Activated CD4-positive, alpha-beta memory T cell treated with anti-CD3 and anti-CD28 coated beads for 36 hours (primary cell): ENCODE data around the gene CHMP3. TPM values are rescaled to one million over a fixed set of nuclear protein-coding genes. Genes with fewer than 3 reads are reported as not detected.
A peak's percentile ranks its signal among the peaks of the same experiment; 100 is the strongest.

Experiments used
- CTCF ChIA-PET: fragments of 350-600 bp; sonication (Branson Sonifier 250); formaldehyde crosslinking; loops from one replicate; lab custom pipeline; 2021; ENCODE audit warnings: antibody characterized with exemption, inconsistent platforms; lab: Charles Lee
- POLR2A ChIA-PET: fragments of 350-600 bp; sonication (Branson Sonifier 250); formaldehyde crosslinking; loops from one replicate; lab custom pipeline; 2021; ENCODE audit warnings: antibody characterized with exemption; lab: Charles Lee
- DNase-seq: peaks from one replicate; pipeline ENCODE4 v3.0.0-alpha.2; 2020
- H3K27ac Mint-ChIP-seq: one replicate; pipeline ENCODE4 v1.8.0; 2021; ENCODE audit warnings: mixed read lengths
- H3K27me3 Mint-ChIP-seq: one replicate; pipeline ENCODE4 v1.8.0; 2021; ENCODE audit warnings: mixed read lengths
- H3K36me3 Mint-ChIP-seq: one replicate; pipeline ENCODE4 v1.8.0; 2021; ENCODE audit warnings: mixed read lengths
- H3K4me1 Mint-ChIP-seq: one replicate; pipeline ENCODE4 v1.8.0; 2021; ENCODE audit warnings: low read depth, mixed read lengths
- H3K4me3 Mint-ChIP-seq: one replicate; pipeline ENCODE4 v1.8.0; 2021; ENCODE audit warnings: mild to moderate bottlenecking, mixed read lengths
- H3K9me3 Mint-ChIP-seq: one replicate; pipeline ENCODE4 v1.8.0; 2021; ENCODE audit warnings: mixed read lengths
- intact Hi-C: fragments of 100-400 bp; cut with micrococcal nuclease; formaldehyde crosslinking; loops from one replicate; pipeline ENCODE4 v1.15.1; 2023
- total RNA-seq, 2 experiments: library from RNA; stranded (reverse); gene quantifications; one replicate each; pipeline ENCODE4 v1.2.3, GENCODE V29; 2021

The CHMP3 gene
- total RNA-seq, 2 experiments from 2014 or later: 36.5 to 38.6 TPM

GRCh38 chr2:86521922-86522321 lies 41.3 kb downstream of the CHMP3 start:
- no peaks in the 10 kb centered on the region for H3K4me1 Mint-ChIP-seq
- H3K27me3 Mint-ChIP-seq: no peaks in the 10 kb centered on the region
- CTCF ChIA-PET: no interaction called here
- H3K27ac Mint-ChIP-seq: no peak overlapping the region
- DNase-seq: no peak
- POLR2A ChIA-PET: no interaction called here
- H3K4me3 Mint-ChIP-seq: no peak overlapping the region
- H3K36me3 Mint-ChIP-seq: peaks cover 12% of the 10 kb centered on the region
- H3K9me3 Mint-ChIP-seq: no peaks in the 10 kb centered on the region
- intact Hi-C loops: no loop called here

DNA sequence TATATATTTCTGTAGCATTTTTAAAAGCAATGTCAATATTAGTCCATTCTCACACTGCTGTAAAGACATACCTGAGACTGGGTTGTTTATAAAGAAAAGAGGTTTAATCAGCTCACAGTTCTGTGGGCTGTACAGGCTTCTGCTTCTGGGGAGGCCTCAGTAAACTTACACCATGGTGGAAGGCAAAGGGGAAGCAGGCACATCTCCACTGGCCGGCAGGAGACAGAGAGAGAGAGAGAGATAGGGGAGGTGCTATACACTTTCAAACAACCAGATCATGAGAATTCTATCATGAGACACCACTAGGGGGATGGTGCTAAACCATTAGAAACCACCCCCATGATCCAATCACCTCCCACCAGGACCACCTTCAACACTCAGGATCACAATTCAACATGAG lies 43.1 kb downstream of the CHMP3 start:
- Mint-ChIP-seq H3K9me3 (no peaks in the 10 kb centered on the region), H3K27me3 (no peaks in the 10 kb centered on the region), H3K27ac (no peak overlapping the region), H3K4me1 (no peaks in the 10 kb centered on the region), H3K36me3 (peaks cover 5% of the 10 kb centered on the region), H3K4me3 (no peak overlapping the region)
- POLR2A ChIA-PET: no interaction called here
- intact Hi-C loops: no loop called here
- CTCF ChIA-PET: no interaction called here
- DNase-seq: peak; percentile 18

DNA sequence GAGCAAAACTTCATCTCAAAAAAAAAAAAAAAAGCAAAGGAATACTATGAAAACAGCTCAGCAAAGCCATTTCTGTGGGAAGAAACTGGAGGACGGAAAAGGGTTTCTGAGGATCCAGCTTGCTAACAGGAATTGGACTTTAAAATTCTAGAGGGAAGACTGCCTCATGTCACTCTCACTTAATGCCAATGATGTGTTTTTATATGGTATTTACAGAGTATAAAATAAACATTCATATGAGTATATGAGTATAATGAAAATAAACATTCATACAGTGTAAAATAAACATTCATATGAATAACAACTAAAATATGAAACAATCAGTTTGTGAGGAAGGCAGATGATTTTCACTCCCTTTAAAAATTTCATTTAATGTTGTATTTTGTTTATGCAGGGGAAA lies 43.9 kb downstream of the CHMP3 start:
- no peak for DNase-seq
- no peaks in the 10 kb centered on the region for H3K4me1 Mint-ChIP-seq
- H3K27me3 Mint-ChIP-seq: no peaks in the 10 kb centered on the region
- H3K9me3 Mint-ChIP-seq: no peaks in the 10 kb centered on the region
- ChIA-PET CTCF (no interaction called here), POLR2A (no interaction called here)
- H3K27ac Mint-ChIP-seq: no peak overlapping the region
- intact Hi-C loops: no loop called here
- H3K36me3 Mint-ChIP-seq: peaks cover 5% of the 10 kb centered on the region
- no peak overlapping the region for H3K4me3 Mint-ChIP-seq

GRCh38 chr2:86518481-86518880 lies 44.8 kb downstream of the CHMP3 start:
- POLR2A ChIA-PET: no interaction called here
- Mint-ChIP-seq H3K27ac (no peak overlapping the region), H3K36me3 (peaks cover 5% of the 10 kb centered on the region)

DNA sequence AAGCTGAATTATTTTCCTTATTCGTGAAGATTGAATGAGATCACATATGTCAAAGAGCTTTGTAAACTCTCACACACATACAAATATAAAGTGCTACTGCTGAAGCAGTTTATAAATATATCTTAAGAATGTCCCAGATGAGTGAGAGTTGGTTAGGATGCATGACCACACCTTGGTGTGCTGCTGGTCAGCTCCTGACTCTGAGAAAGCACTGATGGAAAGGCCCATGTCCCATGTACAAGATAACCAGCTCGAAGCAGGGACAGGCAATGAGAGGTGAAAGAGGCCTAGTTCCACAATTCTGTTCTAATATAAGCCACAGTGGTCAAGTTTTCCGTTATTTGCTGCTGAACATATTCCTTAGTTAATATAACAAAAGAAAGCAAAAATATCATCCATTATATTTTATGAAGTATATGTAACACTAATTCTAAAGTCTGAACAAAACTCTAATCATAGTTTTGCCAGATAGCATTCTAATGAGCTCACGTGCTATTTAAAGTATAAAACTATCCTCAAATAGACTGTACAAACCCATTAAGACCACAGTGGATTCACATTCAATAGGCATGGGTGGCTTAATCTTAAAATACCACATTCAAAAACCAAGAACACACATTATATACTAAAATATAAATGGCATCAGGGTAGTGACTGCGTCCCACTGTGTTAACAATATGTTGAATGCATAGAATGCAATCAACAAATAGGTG lies 49.1 kb downstream of the CHMP3 start:
- CTCF ChIA-PET: no interaction called here
- Mint-ChIP-seq H3K36me3 (peaks cover 13% of the 10 kb centered on the region), H3K9me3 (no peaks in the 10 kb centered on the region), H3K27me3 (no peaks in the 10 kb centered on the region), H3K4me1 (no peaks in the 10 kb centered on the region), H3K4me3 (no peak overlapping the region), H3K27ac (no peak overlapping the region)
- intact Hi-C loops: no loop called here
- no peak for DNase-seq
- POLR2A ChIA-PET: no interaction called here

More at GRCh38 chr2:86518481-86518880, 44.8 kb downstream of the CHMP3 start:
- DNase-seq: peak; percentile 37
- H3K9me3 Mint-ChIP-seq: no peaks in the 10 kb centered on the region
- no peaks in the 10 kb centered on the region for H3K27me3 Mint-ChIP-seq
- CTCF ChIA-PET: interaction anchor here (0.9 to 1.2 kb wide), 4 partner anchors 12 to 103 kb away, joined by 3 read pairs; no protein-coding TSS in a partner anchor
- no peaks in the 10 kb centered on the region for H3K4me1 Mint-ChIP-seq
- H3K4me3 Mint-ChIP-seq: no peak overlapping the region
- intact Hi-C loops: no loop called here

GRCh38 chr2:86512892-86513291 lies 50.4 kb downstream of the CHMP3 start:
- Mint-ChIP-seq H3K27me3 (no peaks in the 10 kb centered on the region), H3K4me3 (no peak overlapping the region), H3K4me1 (no peaks in the 10 kb centered on the region), H3K36me3 (peaks cover 16% of the 10 kb centered on the region), H3K9me3 (no peaks in the 10 kb centered on the region), H3K27ac (no peak overlapping the region)
- intact Hi-C loops: no loop called here
- POLR2A ChIA-PET: no interaction called here
- CTCF ChIA-PET: no interaction called here
- no peak for DNase-seq

DNA sequence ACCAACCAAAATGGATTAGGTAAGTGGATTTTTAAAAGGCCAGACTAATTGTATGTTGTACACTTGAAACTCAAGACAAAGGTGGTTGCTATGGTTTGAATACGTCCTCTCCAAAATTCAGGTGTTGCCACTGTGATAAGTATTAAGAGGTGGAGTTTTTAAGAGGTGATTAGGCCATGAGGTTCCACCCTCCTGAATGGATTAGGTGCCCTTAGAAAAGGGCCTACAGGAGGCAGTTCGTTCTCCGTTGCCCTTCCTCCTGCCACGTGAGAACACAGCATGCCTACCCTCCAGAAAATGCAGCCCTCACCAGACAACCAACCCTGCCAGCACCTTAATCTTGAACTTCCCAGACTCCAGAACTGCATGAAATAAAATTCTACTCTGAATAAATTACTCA lies 51.2 kb downstream of the CHMP3 start:
- POLR2A ChIA-PET: no interaction called here
- H3K9me3 Mint-ChIP-seq: no peaks in the 10 kb centered on the region
- no peak for DNase-seq
- H3K36me3 Mint-ChIP-seq: peaks cover 20% of the 10 kb centered on the region
- intact Hi-C loops: no loop called here
- H3K4me1 Mint-ChIP-seq: no peaks in the 10 kb centered on the region
- H3K27ac Mint-ChIP-seq: no peak overlapping the region
- CTCF ChIA-PET: no interaction called here
- H3K27me3 Mint-ChIP-seq: no peaks in the 10 kb centered on the region
- no peak overlapping the region for H3K4me3 Mint-ChIP-seq

GRCh38 chr2:86510436-86510933 lies 52.8 kb downstream of the CHMP3 start:
- no peak overlapping the region for H3K27ac Mint-ChIP-seq
- peaks cover 27% of the 10 kb centered on the region for H3K36me3 Mint-ChIP-seq
- CTCF ChIA-PET: no interaction called here
- no peak for DNase-seq
- intact Hi-C loops: no loop called here
- H3K4me3 Mint-ChIP-seq: no peak overlapping the region
- H3K9me3 Mint-ChIP-seq: no peaks in the 10 kb centered on the region
- H3K27me3 Mint-ChIP-seq: no peaks in the 10 kb centered on the region
- no peaks in the 10 kb centered on the region for H3K4me1 Mint-ChIP-seq
- POLR2A ChIA-PET: no interaction called here

DNA sequence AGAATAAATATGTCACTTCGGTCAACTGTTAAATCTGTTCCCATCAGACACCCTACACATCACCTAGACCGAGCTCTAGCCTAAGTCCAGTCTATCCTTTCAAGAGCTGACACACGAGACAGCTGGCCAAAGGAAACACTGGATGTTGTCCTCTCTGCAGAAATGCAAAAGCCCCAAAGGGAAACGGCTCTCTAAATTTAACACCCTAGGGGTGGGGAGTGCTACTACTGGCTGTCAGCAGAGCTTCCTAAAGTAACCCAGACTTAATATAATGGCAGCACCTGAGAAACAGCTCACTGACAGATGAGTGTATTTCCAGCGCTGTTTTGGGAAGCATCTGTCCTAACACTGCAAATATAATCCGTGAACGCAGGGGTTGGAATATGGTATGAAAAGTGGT lies 55.6 kb downstream of the CHMP3 start:
- Mint-ChIP-seq H3K27me3 (no peaks in the 10 kb centered on the region), H3K9me3 (no peaks in the 10 kb centered on the region), H3K4me1 (no peaks in the 10 kb centered on the region), H3K27ac (no peak overlapping the region), H3K36me3 (peaks cover 53% of the 10 kb centered on the region), H3K4me3 (no peak overlapping the region)
- POLR2A ChIA-PET: no interaction called here
- CTCF ChIA-PET: no interaction called here
- intact Hi-C loops: no loop called here
- no peak for DNase-seq

- no peaks in the 10 kb centered on the region for H3K4me1 Mint-ChIP-seq
- no peak overlapping the region for H3K4me3 Mint-ChIP-seq
- H3K9me3 Mint-ChIP-seq: peaks cover 32% of the 10 kb centered on the region
- POLR2A ChIA-PET: no interaction called here
- intact Hi-C loops: no loop called here
- H3K27me3 Mint-ChIP-seq: no peaks in the 10 kb centered on the region
- CTCF ChIA-PET: no interaction called here
- no peak for DNase-seq
- peaks cover 94% of the 10 kb centered on the region for H3K36me3 Mint-ChIP-seq
- H3K27ac Mint-ChIP-seq: no peak overlapping the region
Measured at GRCh38 chr2:86500325-86501083, 62.7 kb downstream of the CHMP3 start.

- POLR2A ChIA-PET: no interaction called here
Measured at GRCh38 chr2:86499326-86499725, 63.9 kb downstream of the CHMP3 start.

DNA sequence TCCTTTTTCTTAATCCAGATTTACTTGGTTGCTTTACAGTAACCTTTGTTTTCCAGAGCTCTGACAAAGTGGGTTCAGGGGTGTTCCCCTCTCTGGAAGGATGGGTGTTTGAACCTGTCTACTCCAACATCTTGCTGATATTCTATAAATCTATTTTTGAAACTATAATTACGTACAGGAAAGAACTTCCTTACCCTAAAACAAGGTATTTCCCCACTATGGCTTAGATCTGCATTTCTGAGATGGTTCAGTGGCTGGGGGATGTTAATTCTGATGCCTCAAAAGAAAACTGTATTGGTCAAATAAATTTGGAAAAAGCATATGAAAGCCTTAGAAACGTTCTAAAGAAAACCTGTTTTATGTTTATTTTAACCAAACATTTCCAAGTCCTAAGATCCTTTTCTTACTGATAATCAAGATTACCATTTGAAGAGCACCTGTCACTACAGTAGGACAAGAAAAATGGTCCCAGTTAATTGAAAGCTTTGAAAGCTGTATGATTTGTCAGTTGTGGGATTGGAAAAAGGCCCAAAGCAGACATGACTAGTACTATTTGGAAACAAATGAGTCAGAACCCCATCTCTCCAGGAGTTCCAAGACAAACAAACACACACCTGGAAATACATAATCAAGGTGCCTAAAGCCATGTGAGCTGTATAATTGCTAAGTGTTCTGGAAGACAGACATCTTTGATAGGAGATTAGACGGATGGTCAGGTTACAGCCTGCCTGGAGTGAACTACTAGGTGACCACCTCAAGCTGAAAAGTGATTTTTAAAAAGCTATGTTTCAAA lies 64.6 kb downstream of the CHMP3 start:
- Mint-ChIP-seq H3K4me3 (no peak overlapping the region), H3K36me3 (peaks cover 96% of the 10 kb centered on the region), H3K27me3 (no peaks in the 10 kb centered on the region), H3K9me3 (peaks cover 38% of the 10 kb centered on the region), H3K27ac (no peak overlapping the region), H3K4me1 (no peaks in the 10 kb centered on the region)
- intact Hi-C loops: no loop called here
- DNase-seq: no peak
- CTCF ChIA-PET: no interaction called here
- POLR2A ChIA-PET: no interaction called here

More at GRCh38 chr2:86499326-86499725, 63.9 kb downstream of the CHMP3 start:
- no peak for DNase-seq
- intact Hi-C loops: no loop called here
- Mint-ChIP-seq H3K4me1 (no peaks in the 10 kb centered on the region), H3K27ac (no peak overlapping the region), H3K36me3 (peaks cover 95% of the 10 kb centered on the region), H3K4me3 (no peak overlapping the region), H3K27me3 (no peaks in the 10 kb centered on the region), H3K9me3 (peaks cover 38% of the 10 kb centered on the region)
- CTCF ChIA-PET: no interaction called here
